Measurements from ENCODE around the gene WT1.

WT1 gene

DNA sequence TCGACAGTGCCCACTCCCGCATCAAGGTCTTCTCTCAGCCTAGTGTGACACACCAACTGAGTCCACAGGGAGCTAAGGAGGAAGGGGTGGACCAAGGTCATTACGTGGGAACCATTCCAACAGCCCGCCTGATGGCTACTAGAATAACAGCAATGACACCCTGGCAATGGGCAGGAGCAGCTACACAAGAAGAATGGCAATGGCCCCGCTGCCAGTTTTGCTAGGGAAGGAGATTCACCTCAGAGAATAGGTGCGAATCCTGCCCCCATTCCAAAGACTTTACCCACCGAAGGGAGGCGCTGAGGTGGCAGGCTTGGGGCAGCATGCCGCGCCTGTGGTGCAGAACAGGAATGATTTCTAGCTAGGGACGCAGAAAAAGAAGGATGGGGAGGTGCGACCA, 9.1 kb downstream of the WT1 start:
- FAIRE-seq (no peak), DNase-seq (ENCODE audit: insufficient read length, low spot score) (no peak)

DNA sequence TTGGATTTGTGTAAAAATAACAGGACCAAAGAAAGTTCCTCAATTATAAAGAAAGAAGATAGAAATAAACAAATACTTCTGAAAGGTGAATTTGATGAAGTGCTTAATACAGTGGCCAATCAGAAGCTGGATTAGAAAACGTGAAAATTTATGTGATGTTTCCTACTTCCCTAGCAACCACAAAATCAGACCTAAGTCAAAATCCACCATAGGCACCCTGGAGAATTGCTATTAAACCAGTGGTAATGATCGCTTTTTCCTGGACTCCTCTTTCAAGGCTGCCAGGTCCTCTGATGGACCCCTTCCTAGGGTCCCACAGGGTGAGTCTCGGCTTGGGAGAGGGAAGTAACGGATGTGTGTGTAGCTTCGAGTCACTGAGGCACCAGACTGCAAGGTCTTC, 9.6 kb downstream of the WT1 start:
- FAIRE-seq (no peak), DNase-seq (ENCODE audit: insufficient read length, low spot score) (no peak)

DNA sequence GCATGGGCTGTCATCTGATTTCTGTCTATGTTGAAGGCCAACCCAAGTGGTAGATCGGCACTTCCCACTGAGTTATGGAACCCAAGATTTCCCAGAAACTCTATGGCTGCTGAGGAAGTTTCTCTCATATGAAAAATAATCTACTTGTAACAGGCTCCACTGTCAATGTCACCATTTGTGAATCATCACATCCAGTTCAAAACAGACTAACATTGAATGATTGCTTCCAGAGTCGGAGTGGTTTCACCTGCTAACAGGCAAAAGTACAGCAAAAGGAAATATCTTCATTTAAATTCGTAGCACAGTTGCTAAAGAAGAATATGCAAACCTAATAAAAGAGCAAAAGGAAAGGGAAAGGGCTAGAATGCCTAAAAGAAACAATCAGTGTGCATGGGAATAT, 12.8 kb downstream of the WT1 start:
- DNase-seq (ENCODE audit: insufficient read length, low spot score): no peak
- no peak for FAIRE-seq

DNA sequence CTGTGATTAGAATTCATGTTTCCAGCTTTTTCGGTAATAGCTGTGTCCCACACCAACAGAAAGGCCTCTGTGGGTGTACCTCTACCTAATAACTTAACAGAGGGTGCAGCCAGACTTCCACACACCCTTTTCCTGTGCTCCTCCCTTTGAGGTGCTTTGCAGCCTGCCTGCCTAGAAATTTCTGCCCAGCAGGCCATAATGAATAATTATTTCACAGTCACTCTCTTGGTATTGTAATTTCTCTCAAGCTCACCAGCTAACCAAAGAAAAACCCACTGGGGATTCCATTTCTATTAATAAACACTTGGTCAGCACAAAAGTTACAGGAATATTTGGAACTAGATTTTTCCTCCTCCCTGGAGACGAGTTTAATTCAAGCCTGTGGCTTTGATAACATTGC, 13.3 kb downstream of the WT1 start:
- FAIRE-seq: no peak
- DNase-seq (ENCODE audit: insufficient read length, low spot score): no peak

DNA sequence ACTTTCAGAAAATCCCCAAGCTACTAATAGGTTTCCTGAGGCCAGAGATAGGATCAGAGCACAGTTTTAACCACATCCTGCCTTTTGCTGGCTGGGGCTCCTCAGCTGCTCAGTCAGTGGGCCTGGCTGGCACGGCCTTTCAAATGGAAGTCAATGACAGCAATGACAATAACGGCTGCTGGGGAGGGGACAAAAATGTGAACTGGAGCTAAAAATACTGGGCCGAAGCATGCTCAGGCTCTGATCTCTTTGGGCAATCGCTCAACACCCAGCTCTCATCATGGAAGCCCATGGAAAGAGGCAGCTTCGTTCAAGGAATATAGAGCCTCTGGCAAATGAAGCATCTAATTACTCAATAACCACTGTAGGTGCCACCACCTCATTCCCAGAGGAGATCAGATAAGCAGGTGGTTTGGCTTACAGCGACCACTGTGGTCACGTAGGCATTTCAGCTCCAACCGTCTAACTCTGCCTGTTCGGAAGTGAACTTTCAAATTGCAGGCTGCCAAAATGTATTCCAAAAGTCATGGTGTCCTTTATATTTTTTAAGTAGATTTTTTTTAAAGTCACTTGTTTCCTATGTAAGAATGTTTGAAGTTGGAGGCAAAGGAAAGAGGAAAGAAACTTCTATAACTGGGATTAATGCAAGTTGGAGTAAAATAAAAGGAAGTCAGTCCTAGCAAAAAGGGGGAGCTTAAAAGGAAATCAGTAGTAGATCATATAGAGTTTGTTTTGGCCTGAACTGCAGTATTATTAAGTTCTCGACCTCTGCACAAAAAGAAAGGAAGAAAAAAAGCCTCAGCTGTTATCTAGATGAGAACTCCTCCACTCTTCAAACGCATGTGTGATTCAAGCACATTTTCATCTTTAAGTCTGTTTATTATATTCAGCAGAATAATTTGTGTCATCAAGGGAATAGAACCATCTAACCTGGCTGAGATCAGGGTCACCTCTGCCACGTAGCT, 14.1 kb downstream of the WT1 start:
- peak; percentile 92 for FAIRE-seq
- no peak for DNase-seq (ENCODE audit: insufficient read length, low spot score)

DNA sequence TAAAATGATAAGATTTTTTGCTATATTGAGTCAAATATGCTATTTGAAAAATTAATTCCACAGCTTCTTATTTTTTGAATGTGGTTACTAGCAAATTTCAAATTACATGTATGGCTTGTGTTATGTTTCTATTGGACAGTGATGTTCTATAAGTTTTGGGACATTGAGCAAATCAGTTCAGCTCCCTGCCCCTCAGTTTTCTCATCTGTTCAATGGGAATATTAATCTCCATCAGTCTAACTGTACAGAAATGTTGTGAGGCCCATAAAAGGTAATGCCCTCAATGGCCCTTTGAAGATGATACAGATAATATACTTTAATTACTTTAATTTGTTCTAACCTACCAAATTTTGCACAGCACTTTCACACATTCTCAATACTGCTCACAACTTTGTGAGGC, 15.2 kb downstream of the WT1 start:
- DNase-seq (ENCODE audit: insufficient read length, low spot score): no peak
- FAIRE-seq: no peak

DNA sequence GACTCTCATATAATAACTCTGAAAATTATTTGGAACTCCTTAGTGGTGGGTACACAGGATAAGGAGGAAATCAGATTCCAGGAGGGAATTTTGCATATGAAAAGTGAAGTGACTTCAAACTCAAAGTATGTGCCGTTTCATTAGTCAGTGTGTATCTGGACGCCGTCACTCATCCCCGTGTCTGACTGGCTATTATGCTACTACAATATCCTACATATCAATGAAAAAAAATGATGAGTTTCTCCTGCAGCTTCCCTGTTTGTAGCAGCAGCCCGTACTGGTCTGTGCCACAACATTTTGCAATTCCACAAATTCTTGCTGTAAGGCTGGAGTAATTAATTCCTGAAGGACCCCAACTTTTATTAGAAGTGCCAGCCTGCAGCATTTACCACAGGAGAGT, 16.5 kb downstream of the WT1 start:
- DNase-seq (ENCODE audit: insufficient read length, low spot score): no peak
- FAIRE-seq: no peak

DNA sequence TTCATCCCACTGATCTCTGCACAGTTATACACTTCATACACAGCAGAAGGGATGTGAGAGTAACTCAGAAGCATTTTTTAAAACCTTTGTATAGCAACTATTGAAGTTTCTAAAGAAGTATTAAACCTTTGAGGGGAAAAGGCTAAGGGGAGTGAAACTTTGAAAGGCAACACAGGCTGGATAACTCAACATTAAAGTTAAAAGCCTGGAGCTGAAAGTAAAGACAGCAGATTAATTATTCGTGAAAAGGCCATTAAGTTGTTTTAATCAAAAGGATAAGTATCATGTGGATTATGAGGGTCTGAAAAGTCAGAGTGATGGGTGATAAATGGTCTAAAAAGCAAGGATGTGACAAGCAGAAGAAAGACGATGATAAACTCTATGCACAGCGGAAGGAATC, 17.5 kb downstream of the WT1 start:
- DNase-seq (ENCODE audit: insufficient read length, low spot score) (no peak), FAIRE-seq (no peak)

DNA sequence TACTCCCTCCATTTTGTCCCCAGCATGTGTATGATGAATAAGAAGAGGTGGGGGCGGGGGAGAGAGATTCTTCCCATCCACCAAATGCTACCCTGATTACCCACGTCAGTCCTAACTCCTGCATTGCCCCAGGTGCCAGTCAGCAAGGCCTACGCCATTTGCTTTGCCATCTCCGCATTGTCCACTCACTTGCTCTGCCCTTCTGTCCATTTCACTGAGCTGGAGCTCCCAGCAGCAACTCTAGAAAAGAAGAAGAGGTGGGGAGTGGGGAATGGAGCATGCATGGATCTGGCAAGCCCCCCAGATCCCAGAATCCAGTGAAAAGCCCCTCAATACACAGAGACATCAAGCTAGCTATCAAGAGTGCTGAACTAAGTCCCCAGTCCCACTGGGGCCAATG, 19.0 kb downstream of the WT1 start:
- DNase-seq (ENCODE audit: insufficient read length, low spot score) (no peak), FAIRE-seq (no peak)

DNA sequence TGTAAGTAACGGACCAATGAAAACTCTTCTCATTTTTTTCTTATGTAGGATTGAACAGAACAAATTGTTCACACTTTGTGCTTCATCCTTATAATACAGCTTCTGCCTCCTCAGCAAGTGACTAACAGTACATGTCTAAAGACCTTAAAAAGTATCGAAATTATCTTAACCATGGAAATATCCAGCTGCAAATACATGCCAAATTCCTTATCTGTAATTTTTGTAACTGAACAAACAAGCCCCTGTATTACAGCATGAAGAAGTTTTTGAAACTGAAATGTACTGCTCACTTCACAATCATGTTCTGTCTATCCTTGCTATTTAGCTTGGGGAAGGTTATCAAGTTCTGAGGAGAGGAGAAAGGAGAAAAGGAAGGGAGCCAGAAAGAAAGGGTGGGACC, 20.4 kb downstream of the WT1 start:
- DNase-seq (ENCODE audit: insufficient read length, low spot score) (no peak), FAIRE-seq (no peak)

DNA sequence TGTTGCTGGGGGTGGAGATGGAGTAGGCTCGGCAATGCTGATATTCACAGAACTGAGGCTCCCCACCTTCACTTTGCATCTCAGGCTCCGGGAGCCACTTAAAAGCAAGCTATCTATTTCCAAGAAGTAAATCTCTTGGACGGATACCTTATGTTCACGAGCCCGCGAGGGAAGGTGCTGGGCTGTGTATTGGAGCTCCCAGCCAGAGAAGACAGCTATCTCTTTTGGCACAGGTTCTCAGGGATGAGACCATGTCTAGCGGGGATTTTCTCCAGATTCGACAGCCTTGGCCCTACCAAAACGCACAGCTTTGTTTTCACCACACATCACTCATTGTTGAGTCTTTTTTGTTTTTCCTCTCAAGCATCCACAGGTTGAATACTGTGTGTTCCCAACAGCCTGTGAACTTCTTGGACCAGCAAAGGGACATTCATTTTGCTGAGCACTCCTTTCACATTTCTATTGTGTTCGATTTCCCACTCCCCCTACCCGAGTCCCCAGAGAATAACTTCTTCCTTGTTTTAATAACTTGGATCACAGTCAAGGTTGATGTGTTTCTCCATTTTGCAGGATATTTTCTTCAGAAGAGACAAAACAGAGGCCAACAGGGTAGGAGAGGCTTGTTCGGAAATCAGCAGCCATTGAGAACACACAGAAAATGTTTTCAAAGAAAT, 23.3 kb downstream of the WT1 start:
- FAIRE-seq (no peak), DNase-seq (ENCODE audit: insufficient read length, low spot score) (no peak)

DNA sequence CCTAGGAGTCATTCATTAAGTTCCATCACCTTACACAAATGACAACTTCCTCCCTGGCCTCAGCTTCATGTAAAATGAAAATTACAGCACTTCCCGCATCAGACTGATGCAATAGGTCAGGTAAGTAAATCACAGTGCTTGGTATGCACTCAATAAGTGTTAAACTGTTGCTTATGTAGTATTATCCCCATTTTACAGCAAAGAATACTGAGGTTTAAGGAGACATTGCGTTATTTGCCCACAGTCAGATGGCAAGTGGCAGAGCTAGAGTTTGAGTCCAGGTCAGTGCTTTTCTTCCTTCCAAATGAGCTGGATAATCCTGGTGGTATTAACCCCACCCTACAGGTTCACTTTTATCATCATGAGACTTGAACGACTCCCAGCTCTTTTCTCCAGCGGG, 29.7 kb downstream of the WT1 start:
- FAIRE-seq (no peak), DNase-seq (ENCODE audit: insufficient read length, low spot score) (no peak)

DNA sequence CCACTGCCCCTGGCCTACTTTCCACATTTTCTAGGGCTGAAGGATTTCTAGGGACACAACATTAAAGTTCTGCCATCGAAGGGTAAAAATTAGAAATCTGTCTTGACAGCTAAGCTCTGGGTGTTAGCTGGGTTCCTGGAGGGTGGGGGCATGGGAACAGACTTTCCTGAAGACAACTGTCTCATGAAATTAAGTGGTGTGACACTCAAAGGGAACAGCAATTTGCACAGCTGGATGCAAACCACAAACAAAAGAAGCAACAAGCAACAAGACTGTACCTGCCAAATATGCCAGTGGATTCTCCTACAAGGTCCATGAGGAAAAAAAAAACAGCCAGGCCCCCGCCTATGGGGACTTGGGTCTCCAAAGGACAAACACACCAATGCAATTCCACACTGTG, 32.5 kb downstream of the WT1 start:
- no peak for FAIRE-seq
- no peak for DNase-seq (ENCODE audit: insufficient read length, low spot score)

DNA sequence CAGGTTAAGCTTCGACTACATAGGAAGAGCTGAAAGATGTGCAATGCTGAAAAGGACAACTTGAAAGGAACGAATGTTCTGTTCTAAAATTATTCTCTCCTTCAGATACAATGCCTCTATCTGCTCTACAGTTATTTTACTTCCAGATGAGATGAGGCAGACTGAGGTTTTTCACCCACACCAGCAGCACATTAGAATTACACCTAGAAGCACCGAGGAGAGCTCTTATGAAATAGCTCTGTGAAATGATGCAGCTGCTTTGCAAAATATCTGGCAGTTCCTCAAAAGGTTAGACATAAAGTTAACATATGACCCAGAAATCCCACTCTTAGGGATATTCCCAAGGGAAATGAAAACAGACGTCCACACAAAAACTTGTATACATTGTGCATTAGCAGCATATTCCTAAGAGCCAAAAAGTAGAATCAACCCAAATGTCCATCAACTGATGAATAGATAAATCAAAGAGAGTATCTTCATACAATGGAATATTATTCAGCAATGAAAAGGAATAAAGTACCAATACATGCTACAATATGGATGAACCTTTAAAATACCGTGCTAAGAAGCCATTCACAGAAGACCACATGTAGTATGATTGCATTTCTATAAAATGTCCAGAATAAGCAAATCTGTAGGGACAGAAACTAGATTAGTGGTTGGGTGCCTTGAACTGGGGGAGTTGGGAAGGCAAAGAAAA, 34.5 kb downstream of the WT1 start:
- no peak for DNase-seq (ENCODE audit: insufficient read length, low spot score)
- FAIRE-seq: no peak

DNA sequence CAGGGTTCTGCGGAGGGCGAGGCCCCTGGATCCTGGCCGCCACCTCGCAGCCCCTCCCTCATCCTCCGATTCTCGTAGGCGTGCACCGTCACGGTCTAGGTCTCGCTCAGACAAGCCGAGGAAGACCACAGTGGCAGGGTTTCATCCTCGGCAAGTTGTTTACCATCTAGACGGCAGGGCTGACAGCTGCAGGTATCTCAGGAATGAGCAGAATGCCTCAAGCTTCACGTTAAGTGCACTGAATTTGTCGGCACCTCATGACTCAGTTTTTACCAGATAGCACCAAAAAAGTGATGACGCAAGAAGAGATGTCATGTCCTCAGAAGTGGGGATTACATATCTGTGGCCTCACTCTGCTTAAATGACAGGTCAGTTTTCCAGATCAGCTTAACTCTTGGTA, 35.1 kb downstream of the WT1 start:
- FAIRE-seq (no peak), DNase-seq (ENCODE audit: insufficient read length, low spot score) (no peak)

DNA sequence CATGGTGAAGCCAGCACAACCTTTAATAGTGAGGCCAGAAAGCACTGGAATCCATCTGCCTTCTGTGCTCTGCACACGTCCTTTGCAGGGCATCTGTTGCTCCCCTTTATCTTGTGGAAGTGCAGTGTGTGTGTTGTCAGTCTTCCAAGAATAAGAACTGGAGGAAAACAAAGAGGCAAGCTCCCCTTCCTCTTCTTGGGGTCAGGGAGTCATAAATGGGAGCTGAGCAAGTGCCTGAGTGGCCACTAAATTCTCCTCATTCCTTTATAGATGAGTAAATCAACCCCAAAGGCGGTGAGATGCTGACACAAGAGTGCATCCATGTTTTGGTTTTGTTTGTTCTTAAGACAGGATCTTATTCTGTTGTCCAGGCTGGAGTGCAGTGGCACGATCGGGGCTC, 38.3 kb downstream of the WT1 start:
- FAIRE-seq: no peak
- no peak for DNase-seq (ENCODE audit: insufficient read length, low spot score)

DNA sequence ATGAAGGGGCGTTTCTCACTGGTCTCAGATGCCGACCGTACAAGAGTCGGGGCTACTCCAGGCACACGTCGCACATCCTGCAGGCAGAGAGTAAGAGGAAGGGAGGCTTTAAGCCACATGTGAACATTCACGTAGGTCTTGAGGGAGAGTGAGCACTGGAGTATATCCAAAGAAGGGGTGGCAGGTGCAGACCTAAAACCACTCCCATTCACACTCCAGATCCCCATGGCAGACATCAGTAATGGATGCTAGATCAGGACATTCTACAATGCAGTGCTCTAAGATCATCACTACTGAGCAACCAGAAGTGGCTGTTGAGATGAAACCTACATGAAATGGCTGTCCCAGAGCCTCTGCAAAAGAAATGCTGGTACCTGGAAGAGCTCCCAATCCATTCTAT, 39.0 kb downstream of the WT1 start:
- FAIRE-seq (no peak), DNase-seq (ENCODE audit: insufficient read length, low spot score) (no peak)

DNA sequence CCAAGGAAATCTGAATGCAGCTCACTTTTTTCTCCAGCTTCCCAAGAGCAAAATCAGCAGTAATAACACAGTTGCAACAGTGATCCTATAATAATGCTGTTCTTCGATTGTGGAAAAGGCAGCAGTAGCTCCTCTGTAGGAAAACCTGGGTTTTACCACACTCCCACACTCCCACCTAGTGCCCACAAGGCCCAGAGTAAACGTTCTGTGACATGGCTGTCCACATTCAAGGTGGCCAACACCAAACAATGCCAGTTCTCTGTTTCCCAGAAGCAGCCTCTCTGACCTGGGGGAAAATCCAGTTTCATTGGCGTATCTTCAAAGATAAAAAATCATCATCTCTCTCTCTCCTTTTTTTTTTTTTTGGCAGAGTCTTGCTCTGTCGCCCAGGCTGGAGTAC, 40.2 kb downstream of the WT1 start:
- FAIRE-seq (no peak), DNase-seq (ENCODE audit: insufficient read length, low spot score) (no peak)

DNA sequence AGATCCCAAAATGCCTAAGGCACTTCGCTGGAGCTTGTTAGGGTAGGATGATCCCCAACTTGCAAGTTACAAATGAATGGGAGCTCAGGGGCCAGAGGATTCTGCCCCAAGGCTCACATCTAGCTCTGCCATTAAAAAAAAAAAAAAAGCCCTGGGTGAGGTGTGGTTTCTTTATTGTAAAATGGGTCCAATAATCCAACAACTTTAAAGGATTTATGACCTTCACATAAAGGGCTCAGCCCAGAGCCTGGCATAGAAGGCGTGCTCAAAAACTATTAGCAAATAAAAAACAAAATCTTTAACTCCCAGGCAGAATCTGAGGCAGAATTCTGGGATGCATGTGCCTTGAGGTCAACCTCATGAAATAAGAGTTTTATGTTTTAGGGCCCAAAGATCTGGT, 42.5 kb downstream of the WT1 start:
- FAIRE-seq: no peak
- no peak for DNase-seq (ENCODE audit: insufficient read length, low spot score)

DNA sequence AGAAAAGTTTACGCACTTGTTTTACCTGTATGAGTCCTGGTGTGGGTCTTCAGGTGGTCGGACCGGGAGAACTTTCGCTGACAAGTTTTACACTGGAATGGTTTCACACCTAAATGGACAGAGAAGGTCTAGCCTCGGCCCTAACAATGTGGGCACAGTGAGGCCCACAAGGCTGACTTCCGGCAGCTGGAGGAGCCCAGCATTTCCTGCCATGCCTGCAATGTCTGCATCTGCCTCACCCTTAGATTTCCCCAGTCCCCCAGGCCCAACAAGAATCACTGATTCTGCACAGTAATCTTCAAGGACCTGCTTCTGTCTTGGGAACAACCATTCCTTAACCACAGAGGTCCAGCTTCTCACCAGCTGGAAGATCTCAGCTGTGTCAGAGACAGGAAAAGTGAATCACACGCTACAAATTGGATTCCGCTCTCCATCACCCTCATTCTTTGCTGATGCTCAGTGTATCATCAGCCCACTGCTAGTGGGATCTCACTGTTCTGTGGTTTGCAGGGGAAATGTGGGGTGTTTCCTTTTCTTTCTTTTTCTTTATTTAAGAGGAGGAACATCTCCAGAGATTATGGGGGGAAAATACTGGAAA, 43.3 kb downstream of the WT1 start:
- peak; percentile 21 for FAIRE-seq
- DNase-seq (ENCODE audit: insufficient read length, low spot score): no peak

DNA sequence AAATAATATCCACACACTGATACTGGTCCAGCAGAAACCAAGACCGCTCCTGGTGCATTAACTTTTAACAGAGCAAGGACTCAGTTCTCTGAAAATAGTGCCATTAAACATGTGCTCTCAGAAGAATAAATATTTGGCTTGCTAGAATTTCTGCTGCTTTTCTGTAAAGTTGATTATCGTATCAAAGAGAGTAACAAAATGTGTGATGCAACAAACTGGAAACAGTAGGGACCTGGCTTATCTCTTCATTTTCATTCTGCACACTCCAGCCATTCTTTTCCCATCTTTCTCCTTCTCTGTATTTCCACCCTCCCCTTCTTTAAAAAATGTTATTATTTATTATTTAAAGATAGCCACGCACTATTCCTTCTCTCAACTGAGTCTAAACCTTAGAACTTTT, 43.9 kb downstream of the WT1 start:
- no peak for DNase-seq (ENCODE audit: insufficient read length, low spot score)

More for the DNA sequence above, 43.9 kb downstream of the WT1 start:
- no peak for FAIRE-seq

Measured in GM19239 (cell line).